HEK293 (cell line): Measurements from ENCODE around the gene PTK7.
A peak's percentile ranks its signal among the peaks of the same experiment; 100 is the strongest.

Source experiments
- CTCF ChIA-PET: fragments of 350-600 bp; formaldehyde crosslinking; extraction: SDS; loops from one replicate; lab custom pipeline; 2021; ENCODE audit warnings: antibody characterized with exemption; lab: Yijun Ruan, JAX
- POLR2A ChIA-PET: fragments of 300-600 bp; formaldehyde crosslinking; extraction: SDS; loops from one replicate; lab custom pipeline; 2020; ENCODE audit warnings: antibody characterized with exemption, inconsistent platforms; lab: Yijun Ruan, JAX
- H3K27ac ChIP-seq: fragments of 200-500 bp; sonication (Bioruptor generic); 2 replicates; pipeline ENCODE4 v1.5.1; 2014; ENCODE audit warnings: low read depth, low read length, control low read depth, inconsistent platforms; ENCODE audit errors: extremely low read depth
- H3K36me3 ChIP-seq, 2 experiments: fragments of 200-500 bp in 1 of 2; sonication (Bioruptor generic) in 1 of 2; 1 replicate in 1 of 2; 2 replicates in 1 of 2; pipeline ENCODE4 v1.5.1; 2014 to 2017; ENCODE audit warnings: inconsistent platforms in 2 of 2, low read length in 2 of 2; ENCODE audit not compliant: control insufficient read depth in 2 of 2, insufficient read depth in 1 of 2
- H3K4me1 ChIP-seq: fragments of 200-500 bp; sonication (Bioruptor generic); 2 replicates; pipeline ENCODE4 v1.5.1; 2014; ENCODE audit warnings: mild to moderate bottlenecking, low read length, inconsistent platforms; ENCODE audit not compliant: control insufficient read depth, insufficient read depth
- H3K4me3 ChIP-seq: 2 replicates; pipeline ENCODE4 v1.5.1; 2011; ENCODE audit warnings: low read depth, mild to moderate bottlenecking, control low read depth, low read length, moderate library complexity
- H3K9me3 ChIP-seq: fragments of 200-500 bp; sonication (Bioruptor generic); 2 replicates; pipeline ENCODE4 v1.5.1; 2014; ENCODE audit warnings: low read depth, low read length, inconsistent platforms; ENCODE audit not compliant: control insufficient read depth, insufficient read depth
- BCL6B ChIP-seq: fragments of 450-650 bp; formaldehyde crosslinking; IDR thresholded peaks from 2 replicates; pipeline ENCODE4 v1.5.1; 2017; ENCODE audit warnings: missing biosample characterization, missing genetic modification characterization
- PBX3 ChIP-seq: sonication (generic); formaldehyde crosslinking; IDR thresholded peaks from 2 replicates; pipeline ENCODE4 v1.8.1; 2022; ENCODE audit warnings: mild to moderate bottlenecking, moderate library complexity, missing genetic modification reagents
- SETDB1 ChIP-seq: IDR thresholded peaks from one replicate; pipeline ENCODE4 v1.6.1; 2017; ENCODE audit warnings: mild to moderate bottlenecking, low read length, moderate library complexity, mixed read lengths; ENCODE audit not compliant: insufficient read length
- YY2 ChIP-seq: fragments of 450-650 bp; formaldehyde crosslinking; IDR thresholded peaks from 2 replicates; pipeline ENCODE4 v1.5.1; 2016; ENCODE audit warnings: missing biosample characterization, missing genetic modification characterization
- ZBTB21 ChIP-seq: fragments of 450-650 bp; formaldehyde crosslinking; IDR thresholded peaks from 2 replicates; pipeline ENCODE4 v1.5.1; 2017; ENCODE audit warnings: missing biosample characterization, missing genetic modification characterization
- ZBTB26 ChIP-seq: fragments of 450-650 bp; formaldehyde crosslinking; optimal IDR thresholded peaks from 2 replicates; pipeline ENCODE3; 2016; ENCODE audit warnings: missing biosample characterization, mild to moderate bottlenecking, missing genetic modification characterization
- ZBTB48 ChIP-seq: fragments of 450-650 bp; formaldehyde crosslinking; IDR thresholded peaks from 2 replicates; pipeline ENCODE4 v1.5.1; 2016; ENCODE audit warnings: missing biosample characterization, missing genetic modification characterization
- ZBTB49 ChIP-seq: fragments of 450-650 bp; formaldehyde crosslinking; IDR thresholded peaks from 2 replicates; pipeline ENCODE4 v1.5.1; 2016; ENCODE audit warnings: missing biosample characterization, missing genetic modification characterization, low read depth
- ZBTB8A ChIP-seq: fragments of 450-650 bp; formaldehyde crosslinking; IDR thresholded peaks from 2 replicates; pipeline ENCODE4 v1.5.1; 2016; ENCODE audit warnings: missing biosample characterization, missing genetic modification characterization
- ZNF121 ChIP-seq: fragments of 450-650 bp; formaldehyde crosslinking; IDR thresholded peaks from 2 replicates; pipeline ENCODE4 v1.5.1; 2016; ENCODE audit warnings: missing biosample characterization, missing genetic modification characterization
- ZNF138 ChIP-seq: fragments of 450-650 bp; formaldehyde crosslinking; IDR thresholded peaks from 2 replicates; pipeline ENCODE4 v1.5.1; 2016; ENCODE audit warnings: missing biosample characterization, missing genetic modification characterization, borderline replicate concordance
- ZNF155 ChIP-seq: fragments of 450-650 bp; formaldehyde crosslinking; IDR thresholded peaks from 2 replicates; pipeline ENCODE4 v1.5.1; 2016; ENCODE audit warnings: missing biosample characterization, missing genetic modification characterization
- ZNF2 ChIP-seq: fragments of 450-650 bp; formaldehyde crosslinking; IDR thresholded peaks from 2 replicates; pipeline ENCODE4 v1.5.1; 2016; ENCODE audit warnings: missing biosample characterization, missing genetic modification characterization
- ZNF211 ChIP-seq: fragments of 450-650 bp; formaldehyde crosslinking; IDR thresholded peaks from 2 replicates; pipeline ENCODE4 v1.5.1; 2016; ENCODE audit warnings: low read depth, missing biosample characterization, missing genetic modification characterization
- ZNF214 ChIP-seq: fragments of 450-650 bp; formaldehyde crosslinking; IDR thresholded peaks from 2 replicates; pipeline ENCODE4 v1.5.1; 2017; ENCODE audit warnings: missing biosample characterization, mild to moderate bottlenecking, missing genetic modification characterization, borderline replicate concordance
- ZNF223 ChIP-seq: fragments of 450-650 bp; formaldehyde crosslinking; IDR thresholded peaks from 2 replicates; pipeline ENCODE4 v1.5.1; 2016; ENCODE audit warnings: missing biosample characterization, missing genetic modification characterization
- ZNF391 ChIP-seq: fragments of 450-650 bp; formaldehyde crosslinking; IDR thresholded peaks from 2 replicates; pipeline ENCODE4 v1.5.1; 2016; ENCODE audit warnings: low read depth, missing biosample characterization, missing genetic modification characterization, borderline replicate concordance
- ZNF514 ChIP-seq: fragments of 450-650 bp; formaldehyde crosslinking; IDR thresholded peaks from 2 replicates; pipeline ENCODE4 v1.5.1; 2016; ENCODE audit warnings: missing biosample characterization, missing genetic modification characterization
- ZNF544 ChIP-seq: fragments of 450-650 bp; formaldehyde crosslinking; IDR thresholded peaks from 2 replicates; pipeline ENCODE4 v1.5.0; 2017; ENCODE audit warnings: missing biosample characterization, missing genetic modification characterization
- ZNF548 ChIP-seq: fragments of 450-650 bp; formaldehyde crosslinking; IDR thresholded peaks from 2 replicates; pipeline ENCODE4 v1.5.1; 2016; ENCODE audit warnings: missing biosample characterization, missing genetic modification characterization
- ZNF549 ChIP-seq: fragments of 450-650 bp; IDR thresholded peaks from 2 replicates; pipeline ENCODE4 v1.5.1; 2018; ENCODE audit warnings: missing biosample characterization, missing genetic modification characterization, mild to moderate bottlenecking, inconsistent platforms, moderate library complexity
- ZNF555 ChIP-seq: fragments of 450-650 bp; formaldehyde crosslinking; conservative IDR thresholded peaks from 2 replicates; pipeline ENCODE4 v1.5.1; 2017; ENCODE audit warnings: missing biosample characterization, mild to moderate bottlenecking, missing genetic modification characterization, inconsistent platforms
- ZNF580 ChIP-seq: fragments of 450-650 bp; formaldehyde crosslinking; IDR thresholded peaks from 2 replicates; pipeline ENCODE4 v1.5.1; 2016; ENCODE audit warnings: missing biosample characterization, missing genetic modification characterization
- ZNF623 ChIP-seq: fragments of 450-650 bp; formaldehyde crosslinking; IDR thresholded peaks from 2 replicates; pipeline ENCODE4 v1.5.1; 2016; ENCODE audit warnings: missing biosample characterization, missing genetic modification characterization
- ZNF654 ChIP-seq: fragments of 450-650 bp; formaldehyde crosslinking; IDR thresholded peaks from 2 replicates; pipeline ENCODE4 v1.5.1; 2016; ENCODE audit warnings: low read depth, missing biosample characterization, missing genetic modification characterization
- ZNF792 ChIP-seq: fragments of 450-650 bp; formaldehyde crosslinking; IDR thresholded peaks from 2 replicates; pipeline ENCODE4 v1.5.1; 2016; ENCODE audit warnings: missing biosample characterization, missing genetic modification characterization
- ZSCAN30 ChIP-seq: fragments of 450-650 bp; IDR thresholded peaks from 2 replicates; pipeline ENCODE4 v1.5.1; 2018; ENCODE audit warnings: missing biosample characterization, mild to moderate bottlenecking, missing genetic modification characterization, moderate library complexity
- ZXDB ChIP-seq: fragments of 450-650 bp; formaldehyde crosslinking; IDR thresholded peaks from 2 replicates; pipeline ENCODE4 v1.5.1; 2016; ENCODE audit warnings: missing biosample characterization, missing genetic modification characterization

The PTK7 gene

GRCh38 chr6:43061861-43062260 lies 14.3 kb upstream of the PTK7 start (continued):
- TF ChIP-seq ZXDB (no peak), ZBTB21 (tag by site-specific recombination) (no peak), ZNF514 (no peak), ZBTB8A (tag by site-specific recombination) (no peak), ZNF211 (tag by site-specific recombination) (no peak), ZNF555 (no peak), ZNF214 (tag by site-specific recombination) (no peak)
- TF ChIP-seq, all 188 proteins: peak for 0

GRCh38 chr6:43062818-43063217 lies 13.3 kb upstream of the PTK7 start:
- Histone ChIP-seq H3K4me3 (no peak overlapping the region), H3K36me3 (peaks cover 9 to 52% of the 10 kb centered on the region in 2 experiments; a peak in 2 of 3 replicates), H3K9me3 (no peaks in the 10 kb centered on the region), H3K27ac (no peak overlapping the region), H3K4me1 (peaks cover 9% of the 10 kb centered on the region)
- ChIA-PET CTCF (interaction anchor here (0.7 to 2.4 kb wide), 5 partner anchors 9 to 162 kb away, joined by 3 to 8 read pairs (median 3); no protein-coding TSS in a partner anchor), POLR2A (interaction anchor here (1.0 kb wide), 1 partner anchor 9 kb away, joined by 4 read pairs; the partner anchor contains the start of gene CUL7)
- TF ChIP-seq ZNF792 (tag by site-specific recombination) (no peak), ZNF121 (tag by site-specific recombination) (no peak), ZBTB26 (no peak), ZNF391 (tag by site-specific recombination) (no peak), ZNF623 (tag by site-specific recombination) (no peak), BCL6B (tag by site-specific recombination) (no peak)

- ChIA-PET POLR2A (interaction anchor here (0.7 kb wide), 2 partner anchors 11 to 198 kb away, joined by 4 read pairs; partner anchors contain the start of genes KLC4 and MRPL2), CTCF (interaction anchor here (0.6 to 7.6 kb wide), 20 partner anchors 9 to 1326 kb away, joined by 3 to 83 read pairs (median 4); partner anchors contain the start of genes KLC4 and MRPL2)
- Histone ChIP-seq H3K4me1 (no peaks in the 10 kb centered on the region), H3K9me3 (no peaks in the 10 kb centered on the region), H3K36me3 (peaks cover 3 to 56% of the 10 kb centered on the region in 2 experiments; a peak in 2 of 3 replicates), H3K4me3 (no peak overlapping the region), H3K27ac (no peak overlapping the region)
- TF ChIP-seq ZNF214 (tag by site-specific recombination) (no peak), ZNF138 (tag by site-specific recombination) (no peak), ZSCAN30 (tag by site-specific recombination) (no peak), ZNF2 (tag by site-specific recombination) (0 out of 2 replicates have a peak, but pooled peaks have one; percentile 21), ZNF580 (no peak), ZBTB49 (no peak), ZNF549 (no peak), PBX3 (CRISPR knock-in tag) (no peak), ZNF544 (tag by site-specific recombination) (no peak), ZNF548 (tag by site-specific recombination) (no peak), ZBTB48 (no peak), ZNF654 (tag by site-specific recombination) (peak; percentile 71), YY2 (no peak), ZNF223 (tag by site-specific recombination) (no peak), SETDB1 (no peak), ZNF155 (tag by site-specific recombination) (no peak)
These were observed 6.0 kb upstream of the PTK7 start for GRCh38 chr6:43070028-43070632.
